Colonic mucosa (tissue), 4 donors: ENCODE data around the gene RNF157. TPM values are rescaled to one million over a fixed set of nuclear protein-coding genes. Genes with fewer than 3 reads are reported as not detected.

ENCODE experiments used
- DNase-seq: peaks from one replicate; pipeline ENCODE4 v3.0.0-alpha.2; 2020
- H3K27ac ChIP-seq: fragments of 200-600 bp; one replicate; pipeline ENCODE4 v1.8.0; 2021
- H3K27me3 ChIP-seq: fragments of 200-600 bp; one replicate; pipeline ENCODE4 v1.8.0; 2021
- H3K36me3 ChIP-seq: fragments of 200-600 bp; one replicate; pipeline ENCODE4 v1.8.0; 2021
- H3K4me1 ChIP-seq: fragments of 200-600 bp; one replicate; pipeline ENCODE4 v1.8.0; 2021; ENCODE audit warnings: mild to moderate bottlenecking
- H3K4me3 ChIP-seq: fragments of 200-600 bp; one replicate; pipeline ENCODE4 v1.8.0; 2021
- H3K9ac ChIP-seq, 2 donors: one replicate each; pipeline ENCODE4 v1.7.0; 2013; ENCODE audit warnings: control low read depth in 2 of 2, low read depth in 2 of 2, low read length in 2 of 2
- H3K9me3 ChIP-seq: fragments of 200-600 bp; one replicate; pipeline ENCODE4 v1.8.0; 2021
- CTCF ChIP-seq: fragments of 200-600 bp; IDR thresholded peaks from one replicate; pipeline ENCODE4 v1.8.0; 2022; ENCODE audit warnings: antibody characterized with exemption, mild to moderate bottlenecking
- intact Hi-C: fragments of 100-400 bp; cut with DNase I; formaldehyde crosslinking; loops from one replicate; pipeline ENCODE4 v1.14.1; 2022
- total RNA-seq, 2 donors: library from RNA; stranded (reverse); fragmentation: NEBNext Ultra II Directional in 1 of 2; extraction: Animal tissue kit (Norgen Biotek cat#: 25700) in 1 of 2; gene quantifications; one replicate each; pipeline ENCODE4 v1.2.1, GENCODE V29; 2021
- donor health status: healthy.
- donor health status: DM: no; HTN: no; CAD: no.
- donor health status: DM: no; HTN: no; CAD: no.

The RNF157 gene
- total RNA-seq, 2 donors from 2014 or later: 23.7 to 30.2 TPM

- TF ChIP-seq CTCF: no peak
- H3K4me3 ChIP-seq: no peak overlapping the region
- no peaks in the 10 kb centered on the region for H3K9me3 ChIP-seq
- H3K4me1 ChIP-seq: no peaks in the 10 kb centered on the region
- no peak for DNase-seq
- H3K36me3 ChIP-seq: no peaks in the 10 kb centered on the region
- no peaks in the 10 kb centered on the region for H3K27me3 ChIP-seq
- no peak overlapping the region for H3K27ac ChIP-seq
- H3K9ac ChIP-seq: no peak overlapping the region
- intact Hi-C loops: loop anchor here (2.0 to 10.0 kb wide), 2 partner anchors 30 to 94 kb away; no protein-coding TSS in a partner anchor
Observed at GRCh38 chr17:76278268-76278908, 38.1 kb upstream of the RNF157 start.

GRCh38 chr17:76277300-76278267 lies 37.3 kb upstream of the RNF157 start:
- Histone ChIP-seq H3K27me3 (no peaks in the 10 kb centered on the region), H3K4me1 (peaks cover 1% of the 10 kb centered on the region), H3K36me3 (no peaks in the 10 kb centered on the region), H3K9ac (no peak overlapping the region), H3K4me3 (no peak overlapping the region), H3K9me3 (no peaks in the 10 kb centered on the region), H3K27ac (no peak overlapping the region)
- no peak for TF ChIP-seq CTCF
- no peak for DNase-seq
- intact Hi-C loops: loop anchor here (2.0 to 10.0 kb wide), 2 partner anchors 29 to 93 kb away; no protein-coding TSS in a partner anchor

GRCh38 chr17:76276461-76277299 lies 36.4 kb upstream of the RNF157 start:
- TF ChIP-seq CTCF: no peak
- no peak overlapping the region for H3K27ac ChIP-seq
- H3K36me3 ChIP-seq: no peaks in the 10 kb centered on the region
- peaks cover 9% of the 10 kb centered on the region for H3K4me1 ChIP-seq
- no peaks in the 10 kb centered on the region for H3K27me3 ChIP-seq
- no peaks in the 10 kb centered on the region for H3K9me3 ChIP-seq
- no peak overlapping the region for H3K9ac ChIP-seq
- DNase-seq: no peak
- no peak overlapping the region for H3K4me3 ChIP-seq
- intact Hi-C loops: loop anchor here (10.0 kb wide), 1 partner anchor 92 kb away; no protein-coding TSS in a partner anchor

GRCh38 chr17:76276069-76276431 lies 35.8 kb upstream of the RNF157 start:
- Histone ChIP-seq H3K4me3 (no peak overlapping the region), H3K4me1 (peaks cover 15% of the 10 kb centered on the region), H3K9ac (no peak overlapping the region), H3K9me3 (no peaks in the 10 kb centered on the region), H3K36me3 (no peaks in the 10 kb centered on the region), H3K27me3 (no peaks in the 10 kb centered on the region), H3K27ac (no peak overlapping the region)
- no peak for DNase-seq
- intact Hi-C loops: loop anchor here (10.0 kb wide), 1 partner anchor 91 kb away; no protein-coding TSS in a partner anchor
- TF ChIP-seq CTCF: no peak
